ENCODE data around the gene LRRN4CL.
"Not testable (repeated sequence)": the region's sequence is repeated elsewhere in the genome, so short reads cannot be mapped to it uniquely, and the experiment has no call there.

Gene LRRN4CL

DNA sequence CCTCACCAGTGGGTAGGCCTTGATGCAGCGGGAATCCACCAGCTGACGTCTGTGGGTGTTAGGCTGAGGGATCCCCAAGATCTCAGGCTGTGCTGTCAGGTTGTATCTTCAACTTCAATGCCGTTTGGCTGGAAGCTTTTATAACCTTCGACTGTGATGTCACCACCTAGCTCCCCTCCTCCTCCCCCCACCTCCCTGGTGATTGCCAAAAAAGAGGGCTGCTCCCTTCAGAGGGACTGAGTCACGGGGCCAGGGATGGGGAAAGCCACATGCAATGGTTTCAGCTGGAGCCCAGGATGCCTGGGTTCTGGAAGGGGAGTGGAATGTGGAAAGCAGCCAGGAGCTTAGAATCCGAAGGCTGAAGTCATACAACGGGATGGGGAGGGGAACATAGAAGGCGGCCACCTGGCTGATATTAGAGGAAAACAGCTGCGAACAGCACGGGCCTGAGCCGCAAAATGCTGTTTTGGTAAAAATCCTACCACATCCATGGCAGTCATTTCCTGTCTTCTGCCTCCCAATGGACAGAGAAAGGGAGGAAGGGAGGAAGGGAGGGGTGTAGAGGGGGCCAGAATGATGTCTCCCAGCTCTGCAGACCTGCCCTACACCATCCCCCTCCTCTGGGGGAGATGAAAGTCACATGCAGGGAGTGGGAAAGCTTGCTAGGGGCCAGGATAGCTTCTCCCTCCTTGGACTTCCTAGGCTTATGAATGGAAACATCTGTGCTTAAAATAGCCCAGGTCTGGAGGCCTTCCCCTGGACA is at the start of gene LRRN4CL:
Gene LRRN4CL, minus strand, starts transcription at position 110 of the 763 bp plus-strand sequence. CDS start 1,022 bp downstream, outside the sequence.
- DNase-seq (ENCODE audit: low read depth), result peak; percentile 80

GRCh38 chr11:62737196-62737595 is 47.9 kb upstream of the LRRN4CL start:
- DNase-seq (ENCODE audit: low read depth), result no peak

- peak; percentile 46 for DNase-seq (ENCODE audit: low read depth)
Observed at GRCh38 chr11:62732830-62733229, 43.5 kb upstream of the LRRN4CL start.

- DNase-seq (ENCODE audit: low read depth), result not testable (repeated sequence)
Observed at GRCh38 chr11:62730076-62730475, 40.7 kb upstream of the LRRN4CL start.

- peak; percentile 92 for DNase-seq (ENCODE audit: low read depth)
Observed at GRCh38 chr11:62728171-62728988, 39.0 kb upstream of the LRRN4CL start, which contains the start of gene TTC9C. TTC9C (plus strand) TSS chr11:62728486; CDS start chr11:62728849, 363 bp downstream.

- DNase-seq (ENCODE audit: low read depth), result peak; percentile 97
Observed at GRCh38 chr11:62727872-62728170, 38.5 kb upstream of the LRRN4CL start.

DNA sequence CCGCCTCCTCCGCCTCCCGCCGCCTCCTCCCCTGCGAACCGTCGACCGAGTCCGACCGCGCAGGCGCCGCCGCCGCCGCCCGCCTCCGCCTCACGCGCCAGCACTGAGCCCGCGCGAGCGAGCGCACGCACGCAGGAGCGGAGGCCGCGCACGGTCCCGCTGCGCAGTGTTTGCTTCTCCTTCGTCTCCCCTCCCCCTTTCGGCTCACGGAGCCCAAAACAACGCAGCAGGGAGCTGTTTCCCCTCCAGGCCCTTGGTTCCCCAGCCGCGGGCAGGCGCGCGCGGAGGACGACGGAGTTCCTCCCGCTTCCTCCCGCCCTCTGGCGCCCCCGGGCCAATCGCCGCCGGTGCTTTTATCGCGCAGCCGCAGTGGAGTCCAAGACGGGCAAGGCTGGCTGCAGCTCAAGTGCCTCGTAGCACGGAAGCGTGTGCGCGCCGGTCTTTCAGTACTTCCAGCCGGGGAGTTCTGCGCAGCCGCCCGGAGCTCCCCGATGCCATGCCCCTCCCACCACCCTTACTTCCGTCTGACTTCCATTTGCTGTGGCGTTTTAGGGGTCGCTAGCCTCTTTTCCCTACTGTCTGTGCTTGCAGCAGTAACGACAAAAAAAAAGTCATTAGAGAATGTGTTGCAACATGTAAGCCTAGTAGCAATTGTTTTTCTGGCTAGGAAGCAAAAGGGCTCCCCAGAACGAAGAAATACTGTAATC is 38.0 kb upstream of the LRRN4CL start, which contains the start of gene HNRNPUL2:
Gene HNRNPUL2, minus strand, starts transcription at position 293 of the 707 bp plus-strand sequence. CDS start 301 bp downstream, outside the sequence.
- DNase-seq (ENCODE audit: low read depth), result peak; percentile 99

- DNase-seq (ENCODE audit: low read depth), result no peak
Observed at GRCh38 chr11:62726915-62727164, 37.5 kb upstream of the LRRN4CL start.

DNA sequence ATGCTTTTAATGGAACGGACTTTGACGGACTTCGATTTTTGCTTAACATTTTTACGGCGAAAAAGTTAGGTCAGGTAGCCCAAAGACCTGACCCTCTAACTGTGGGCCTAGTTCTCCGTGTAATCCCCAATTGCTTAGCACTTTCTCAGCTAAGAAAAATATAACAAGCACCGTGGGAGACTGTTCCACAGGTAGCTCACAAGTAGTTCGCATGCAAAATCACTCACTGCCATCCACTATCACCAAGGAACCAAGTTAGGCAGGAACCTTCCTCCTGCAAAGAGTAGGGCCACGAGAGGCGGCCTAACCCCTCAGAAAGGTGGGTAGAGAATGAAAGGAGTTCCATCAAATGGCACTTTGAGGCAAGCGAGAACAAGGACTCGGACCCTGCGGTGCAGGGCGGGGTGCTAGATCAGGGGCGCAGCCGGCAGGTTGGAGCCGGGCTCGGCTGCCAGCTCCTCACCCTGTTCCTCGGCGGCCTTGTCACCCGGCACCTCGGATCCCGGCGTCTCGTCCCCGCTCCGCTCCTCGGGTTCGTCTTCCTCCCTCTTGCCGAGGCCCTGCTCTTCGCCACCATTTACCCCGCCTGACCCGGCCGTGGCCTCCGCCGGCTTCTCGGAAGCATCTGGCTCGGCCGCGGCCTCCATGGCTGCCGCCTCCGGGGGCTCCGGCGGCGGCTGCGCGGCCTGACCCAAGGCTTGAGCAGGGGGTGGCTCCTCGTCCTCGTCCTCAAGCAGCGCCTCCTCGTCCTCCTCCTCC is 37.0 kb upstream of the LRRN4CL start:
- DNase-seq (ENCODE audit: low read depth), result no peak

DNA sequence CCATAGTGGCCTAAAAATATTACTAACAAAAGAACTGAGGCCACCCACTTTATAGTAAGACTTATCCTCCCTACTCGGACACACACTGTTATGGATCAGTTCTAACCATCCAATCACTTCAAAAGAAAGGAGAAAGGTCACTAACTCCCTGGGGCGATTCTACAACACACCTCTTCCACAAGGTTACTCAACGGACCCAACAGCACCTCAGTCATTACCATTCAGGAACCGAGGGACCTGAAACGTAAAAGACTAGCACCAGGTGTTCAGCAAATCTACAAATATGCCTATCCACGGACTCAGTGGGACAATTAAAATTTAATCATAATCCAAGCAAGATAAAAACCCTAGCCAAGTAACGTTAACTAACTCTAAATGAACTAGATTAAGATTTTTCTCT is 36.3 kb upstream of the LRRN4CL start:
- no peak for DNase-seq (ENCODE audit: low read depth)

GRCh38 chr11:62724171-62724570 is 34.8 kb upstream of the LRRN4CL start:
- no peak for DNase-seq (ENCODE audit: low read depth)

DNA sequence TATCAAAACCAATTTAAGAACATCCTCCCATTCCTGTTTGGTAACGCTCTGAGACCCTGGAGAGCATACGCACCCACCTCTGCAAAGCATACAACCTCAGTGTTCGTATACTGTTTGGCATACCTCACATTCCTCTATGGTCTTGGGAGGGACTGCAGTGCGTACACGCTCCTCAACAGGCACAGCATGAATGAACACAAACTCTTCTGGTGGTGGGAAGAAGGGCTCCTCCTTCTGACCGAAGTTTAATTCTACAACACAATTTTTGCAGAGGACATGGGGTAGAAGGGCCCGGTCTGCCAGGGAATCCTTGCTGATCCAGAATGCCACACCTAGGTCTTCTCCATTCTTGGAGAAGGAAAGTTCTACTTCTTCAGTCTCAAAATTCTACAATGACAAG is 32.7 kb upstream of the LRRN4CL start:
- DNase-seq (ENCODE audit: low read depth), result peak; percentile 46

DNA sequence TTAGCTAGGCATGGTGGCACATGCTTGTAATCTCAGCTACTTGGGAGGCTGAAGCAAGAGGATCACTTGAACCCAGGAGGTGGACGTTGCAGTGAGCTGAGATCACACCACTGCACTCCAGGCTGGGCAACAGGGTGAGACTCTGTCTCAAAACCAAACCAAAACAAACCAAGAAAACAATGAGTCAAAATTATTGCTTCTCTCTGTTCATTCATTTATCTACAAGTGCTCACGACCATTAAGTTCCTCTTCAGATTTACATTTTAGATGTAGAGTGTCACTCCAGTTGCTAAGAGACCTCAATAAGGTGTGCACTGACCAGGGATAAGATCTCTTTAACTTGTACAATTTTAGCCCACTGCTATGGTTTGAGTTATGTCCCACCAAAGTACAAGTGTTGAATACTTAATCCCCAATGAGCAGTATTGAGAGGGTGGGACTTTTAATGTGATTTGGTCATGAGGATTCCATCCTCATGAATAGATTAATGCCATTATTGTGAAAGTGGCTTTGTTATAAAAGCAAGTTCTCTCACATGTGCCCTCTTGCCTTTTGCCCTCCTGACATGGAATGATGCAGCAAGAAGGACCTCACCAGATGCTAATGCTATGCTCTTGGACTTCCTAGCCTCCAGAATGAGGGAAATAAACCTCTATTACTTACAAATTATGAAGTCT is 30.1 kb upstream of the LRRN4CL start:
- no peak for DNase-seq (ENCODE audit: low read depth)

DNA sequence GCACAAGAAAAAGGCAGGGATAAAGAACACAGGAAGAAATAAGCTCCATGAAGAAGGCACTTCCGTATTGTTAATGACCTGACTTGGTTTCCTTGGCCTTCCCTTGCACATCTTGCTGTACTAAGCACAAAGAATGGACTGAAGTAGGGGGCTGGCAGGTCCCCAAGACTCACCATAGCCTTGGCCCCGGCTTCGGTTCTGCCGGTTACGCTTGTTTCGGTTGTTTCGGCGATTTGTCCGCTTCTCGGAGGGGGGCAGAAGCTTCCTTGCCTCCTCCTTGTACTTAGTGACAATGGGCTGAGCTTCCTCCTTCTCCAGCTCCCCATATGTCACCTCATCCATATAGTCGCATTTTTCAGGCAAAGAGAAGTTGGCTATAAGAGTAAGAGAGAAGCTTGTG is 27.5 kb upstream of the LRRN4CL start:
- DNase-seq (ENCODE audit: low read depth), result no peak

DNA sequence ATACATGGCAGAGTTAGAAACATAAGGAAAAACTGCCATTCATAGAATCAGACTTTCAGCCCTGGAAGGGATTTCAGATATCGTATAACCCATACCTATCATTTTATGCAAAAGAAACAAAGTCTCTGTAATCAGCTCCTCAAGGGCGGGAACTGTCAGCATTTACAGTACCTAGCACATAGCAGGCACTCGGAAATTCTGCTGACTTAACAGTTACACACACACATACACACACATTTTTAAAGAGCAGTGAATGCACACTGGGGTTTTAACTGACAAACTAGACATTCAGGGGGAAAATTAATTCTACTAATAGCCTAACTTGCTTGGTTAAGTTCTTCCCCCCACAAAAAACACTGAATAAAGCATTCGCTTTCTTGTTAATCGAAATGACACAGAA is 26.9 kb upstream of the LRRN4CL start:
- DNase-seq (ENCODE audit: low read depth), result no peak

GRCh38 chr11:62715150-62716130 is 26.1 kb upstream of the LRRN4CL start:
- DNase-seq (ENCODE audit: low read depth), result no peak

GRCh38 chr11:62713343-62713742 is 24.0 kb upstream of the LRRN4CL start:
- no peak for DNase-seq (ENCODE audit: low read depth)

GRCh38 chr11:62712861-62713260 is 23.5 kb upstream of the LRRN4CL start:
- DNase-seq (ENCODE audit: low read depth), result no peak

DNA sequence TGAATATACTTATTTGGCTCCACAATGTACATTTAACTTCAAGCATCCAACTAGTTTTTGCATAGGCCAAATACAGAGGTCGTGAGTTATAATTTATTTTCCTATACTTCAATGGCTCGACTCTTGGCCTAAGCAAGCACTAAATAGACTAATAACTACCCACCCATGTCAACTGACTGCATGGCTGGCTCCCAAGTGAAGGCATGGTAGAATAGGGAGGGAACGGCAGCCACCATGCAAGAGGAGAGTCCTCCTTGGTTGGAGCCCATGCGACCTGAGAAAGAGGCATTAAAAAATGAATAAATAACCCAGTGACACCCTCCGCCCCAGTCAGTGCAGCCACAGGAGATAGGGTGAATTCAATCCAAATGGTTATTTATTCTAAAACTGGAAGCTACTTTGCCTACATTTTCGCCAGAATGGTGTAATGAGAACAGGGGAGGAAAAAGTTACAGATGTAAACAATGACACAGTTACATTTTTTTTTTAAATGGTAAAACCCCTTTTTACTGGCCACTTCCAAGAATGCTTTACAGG is 23.0 kb upstream of the LRRN4CL start:
- DNase-seq (ENCODE audit: low read depth), result no peak

DNA sequence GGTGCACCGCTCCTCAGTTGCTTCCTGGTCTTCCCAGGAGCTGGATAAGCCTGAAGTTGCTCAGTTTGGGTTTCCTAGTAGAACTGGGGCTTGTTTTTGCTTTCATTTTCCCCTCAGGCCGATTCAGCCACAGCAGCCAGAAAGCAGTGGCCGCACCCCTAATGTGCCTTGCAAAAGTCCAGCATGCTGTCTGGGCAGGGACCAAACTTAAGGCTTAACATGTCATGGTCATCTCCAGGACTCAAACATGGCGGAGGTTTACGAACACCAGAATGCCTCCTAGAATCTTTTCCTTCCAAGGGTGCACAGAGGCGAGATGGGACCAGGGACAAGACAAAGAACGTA is 20.6 kb upstream of the LRRN4CL start:
- DNase-seq (ENCODE audit: low read depth), result peak; percentile 52
